GM23338 (cell line): ENCODE measurements around the gene SACM1L.

Source experiments
- CREB1 ChIP-seq: fragments of 250-450 bp; sonication (Bioruptor Pico); IDR thresholded peaks from 2 replicates; pipeline ENCODE4 v1.5.0; 2020; ENCODE audit warnings: low read depth, mild to moderate bottlenecking, moderate library complexity
- CTCF ChIP-seq, 2 experiments: fragments of 200-600 bp in 1 of 2; sonication (generic) in 1 of 2; conservative IDR thresholded peaks; 2 replicates each; pipeline versions ENCODE4 v1.5.1 to v1.6.1; 2016 to 2017; ENCODE audit warnings: antibody characterized with exemption in 2 of 2, low read depth in 2 of 2, mild to moderate bottlenecking in 2 of 2, moderate library complexity in 1 of 2
- ETS1 ChIP-seq: IDR thresholded peaks from 2 replicates; pipeline ENCODE4 v1.6.1; 2016; ENCODE audit warnings: antibody characterized with exemption
- EZH2 ChIP-seq: fragments of 200-600 bp; sonication (generic); IDR thresholded peaks from one replicate; pipeline ENCODE4 v1.8.0; 2017; ENCODE audit warnings: antibody characterized with exemption, mild to moderate bottlenecking, low read depth; ENCODE audit not compliant: unreplicated experiment
- EZH2phosphoT487 ChIP-seq: fragments of 200-600 bp; sonication (generic); IDR thresholded peaks from one replicate; pipeline ENCODE4 v1.8.1; 2018; ENCODE audit warnings: antibody characterized with exemption; ENCODE audit not compliant: unreplicated experiment
- JUNB ChIP-seq: IDR thresholded peaks from one replicate; pipeline ENCODE4 v1.6.1; 2016; ENCODE audit warnings: antibody characterized with exemption; ENCODE audit not compliant: unreplicated experiment
- NANOG ChIP-seq: IDR thresholded peaks from 2 replicates; pipeline ENCODE4 v1.6.1; 2016; ENCODE audit warnings: antibody characterized with exemption, borderline replicate concordance
- POLR2AphosphoS5 ChIP-seq: IDR thresholded peaks from 2 replicates; pipeline ENCODE4 v1.6.1; 2016; ENCODE audit warnings: antibody characterized with exemption, low read depth
- REST ChIP-seq: IDR thresholded peaks from one replicate; pipeline ENCODE4 v1.6.1; 2018; ENCODE audit warnings: antibody characterized with exemption; ENCODE audit not compliant: unreplicated experiment
- STAT1 ChIP-seq: IDR thresholded peaks from one replicate; pipeline ENCODE4 v1.6.1; 2016; ENCODE audit warnings: antibody characterized with exemption; ENCODE audit not compliant: unreplicated experiment
- ZNF114 ChIP-seq: fragments of 250-450 bp; sonication (Bioruptor Pico); IDR thresholded peaks from 2 replicates; pipeline ENCODE4 v1.5.0; 2020; ENCODE audit warnings: mild to moderate bottlenecking, moderate library complexity
- ZNF331 ChIP-seq: fragments of 250-450 bp; sonication (Bioruptor Pico); IDR thresholded peaks from 2 replicates; pipeline ENCODE4 v1.5.0; 2020; ENCODE audit warnings: low read depth, mild to moderate bottlenecking, moderate library complexity

GRCh38 chr3:45641756-45642155 is 47.4 kb upstream of the SACM1L start:
- TF ChIP-seq CTCF (conservative IDR thresholded peaks at IDR 0.05; ENCODE audit: low read depth in 2 of 2) (no peak), CREB1 (CRISPR knock-in tag) (no peak), POLR2AphosphoS5 (no peak), REST (no peak), EZH2 (no peak), ZNF331 (CRISPR knock-in tag) (no peak), EZH2phosphoT487 (no peak), NANOG (no peak), ZNF114 (CRISPR knock-in tag) (no peak), ETS1 (no peak), STAT1 (no peak), JUNB (no peak)
